Measurements from ENCODE around the gene GBA3.

The GBA3 gene

GRCh38 chr4:22695917-22696316 is 3.2 kb downstream of the GBA3 start:
- no peak for DNase-seq (ENCODE audit: low read depth)

GRCh38 chr4:22703912-22704311 is 11.2 kb downstream of the GBA3 start:
- no peak for DNase-seq (ENCODE audit: low read depth)

GRCh38 chr4:22707390-22707789 is 14.7 kb downstream of the GBA3 start:
- no peak for DNase-seq (ENCODE audit: low read depth)

- no peak for DNase-seq (ENCODE audit: low read depth)
Observed at GRCh38 chr4:22708961-22709360, 16.2 kb downstream of the GBA3 start.

GRCh38 chr4:22712105-22712504 is 19.4 kb downstream of the GBA3 start:
- DNase-seq (ENCODE audit: low read depth) = no peak

GRCh38 chr4:22712529-22712928 is 19.8 kb downstream of the GBA3 start:
- DNase-seq (ENCODE audit: low read depth) = no peak

GRCh38 chr4:22713841-22714240 is 21.1 kb downstream of the GBA3 start:
- no peak for DNase-seq (ENCODE audit: low read depth)

- DNase-seq (ENCODE audit: low read depth) = no peak
Observed at GRCh38 chr4:22719218-22719617, 26.5 kb downstream of the GBA3 start.

GRCh38 chr4:22720091-22720490 is 27.4 kb downstream of the GBA3 start:
- no peak for DNase-seq (ENCODE audit: low read depth)

GRCh38 chr4:22721204-22721603 is 28.5 kb downstream of the GBA3 start:
- DNase-seq (ENCODE audit: low read depth) = no peak

- DNase-seq (ENCODE audit: low read depth) = no peak
Observed at GRCh38 chr4:22730021-22730420, 37.3 kb downstream of the GBA3 start.

GRCh38 chr4:22733816-22734215 is 41.1 kb downstream of the GBA3 start:
- no peak for DNase-seq (ENCODE audit: low read depth)

- DNase-seq (ENCODE audit: low read depth) = no peak
Observed at GRCh38 chr4:22736912-22737311, 44.2 kb downstream of the GBA3 start.

GRCh38 chr4:22739968-22740367 is 47.2 kb downstream of the GBA3 start:
- no peak for DNase-seq (ENCODE audit: low read depth)

- no peak for DNase-seq (ENCODE audit: low read depth)
Observed at GRCh38 chr4:22741744-22742143, 49.0 kb downstream of the GBA3 start.

GRCh38 chr4:22743290-22743689 is 50.6 kb downstream of the GBA3 start:
- DNase-seq (ENCODE audit: low read depth) = no peak

GRCh38 chr4:22744478-22745062 is 51.8 kb downstream of the GBA3 start:
- DNase-seq (ENCODE audit: low read depth) = no peak

- no peak for DNase-seq (ENCODE audit: low read depth)
Observed at GRCh38 chr4:22745234-22745633, 52.5 kb downstream of the GBA3 start.

- no peak for DNase-seq (ENCODE audit: low read depth)
Observed at GRCh38 chr4:22754116-22754515, 61.4 kb downstream of the GBA3 start.

GRCh38 chr4:22762548-22762947 is 69.8 kb downstream of the GBA3 start:
- DNase-seq (ENCODE audit: low read depth) = no peak

GRCh38 chr4:22764183-22764582 is 71.4 kb downstream of the GBA3 start:
- DNase-seq (ENCODE audit: low read depth) = no peak

GRCh38 chr4:22766068-22766467 is 73.3 kb downstream of the GBA3 start:
- no peak for DNase-seq (ENCODE audit: low read depth)

- no peak for DNase-seq (ENCODE audit: low read depth)
Observed at GRCh38 chr4:22778547-22779163, 85.9 kb downstream of the GBA3 start.

- DNase-seq (ENCODE audit: low read depth) = no peak
Observed at GRCh38 chr4:22780317-22780716, 87.6 kb downstream of the GBA3 start.
